ENCODE data around the gene ZNF425.
"Not testable (repeated sequence)": the region's sequence is repeated elsewhere in the genome, so short reads cannot be mapped to it uniquely, and the experiment has no call there.

ZNF425 gene

GRCh38 chr7:149071641-149072437, 54.3 kb downstream of the ZNF425 start:
- peak; percentile 87 for DNase-seq (ENCODE audit: low spot score)

GRCh38 chr7:149071182-149071635, 54.9 kb downstream of the ZNF425 start:
- no peak for DNase-seq (ENCODE audit: low spot score)

- no peak for DNase-seq (ENCODE audit: low spot score)
Observed at GRCh38 chr7:149070372-149071125, 55.6 kb downstream of the ZNF425 start.

GRCh38 chr7:149067869-149068268, 58.3 kb downstream of the ZNF425 start:
- DNase-seq (ENCODE audit: low spot score): peak; percentile 49

GRCh38 chr7:149063476-149063875, 62.6 kb downstream of the ZNF425 start:
- no peak for DNase-seq (ENCODE audit: low spot score)

- not testable (repeated sequence) for DNase-seq (ENCODE audit: low spot score)
Observed at GRCh38 chr7:149062217-149062899, 63.8 kb downstream of the ZNF425 start.

GRCh38 chr7:149060156-149060555, 66.0 kb downstream of the ZNF425 start:
- no peak for DNase-seq (ENCODE audit: low spot score)

GRCh38 chr7:149053885-149054284, 72.2 kb downstream of the ZNF425 start:
- no peak for DNase-seq (ENCODE audit: low spot score)

GRCh38 chr7:149053384-149053783, 72.7 kb downstream of the ZNF425 start:
- no peak for DNase-seq (ENCODE audit: low spot score)

Measured in NAMALWA (cell line).